Activated T-cell treated with anti-CD3 and anti-CD28 coated beads, Interleukin-2, amount 50 U/mL, for 1 hour (primary cell): ENCODE results near the gene CASP12.

Experiments
- DNase-seq: peaks from one replicate; pipeline ENCODE4 v3.0.0-alpha.2; 2020

Gene CASP12

GRCh38 chr11:104891135-104891534 is 7.1 kb downstream of the CASP12 start:
- DNase-seq, result no peak

- DNase-seq, result no peak
Observed at GRCh38 chr11:104883342-104883741, 14.9 kb downstream of the CASP12 start.

GRCh38 chr11:104881117-104881794 is 17.0 kb downstream of the CASP12 start:
- DNase-seq, result no peak

GRCh38 chr11:104879514-104880190 is 18.6 kb downstream of the CASP12 start:
- no peak for DNase-seq

- no peak for DNase-seq
Observed at GRCh38 chr11:104876861-104877431, 21.3 kb downstream of the CASP12 start.

GRCh38 chr11:104876324-104876723 is 21.9 kb downstream of the CASP12 start:
- DNase-seq, result no peak

- DNase-seq, result no peak
Observed at GRCh38 chr11:104873252-104873651, 25.0 kb downstream of the CASP12 start.

GRCh38 chr11:104872393-104872792 is 25.9 kb downstream of the CASP12 start:
- no peak for DNase-seq

GRCh38 chr11:104870910-104871309 is 27.4 kb downstream of the CASP12 start:
- DNase-seq, result no peak

- no peak for DNase-seq
Observed at GRCh38 chr11:104866815-104867214, 31.4 kb downstream of the CASP12 start.

- no peak for DNase-seq
Observed at GRCh38 chr11:104858882-104859775, 39.1 kb downstream of the CASP12 start.

- DNase-seq, result no peak
Observed at GRCh38 chr11:104856607-104857006, 41.7 kb downstream of the CASP12 start.

- DNase-seq, result no peak
Observed at GRCh38 chr11:104855965-104856364, 42.3 kb downstream of the CASP12 start.

- DNase-seq, result no peak
Observed at GRCh38 chr11:104853276-104853675, 45.0 kb downstream of the CASP12 start.

- DNase-seq, result no peak
Observed at GRCh38 chr11:104852811-104853210, 45.4 kb downstream of the CASP12 start.

GRCh38 chr11:104846216-104846615 is 52.0 kb downstream of the CASP12 start:
- no peak for DNase-seq

GRCh38 chr11:104844451-104844850 is 53.8 kb downstream of the CASP12 start:
- no peak for DNase-seq

- DNase-seq, result no peak
Observed at GRCh38 chr11:104843150-104843836, 55.0 kb downstream of the CASP12 start.

- no peak for DNase-seq
Observed at GRCh38 chr11:104841973-104842525, 56.2 kb downstream of the CASP12 start.

- DNase-seq, result no peak
Observed at GRCh38 chr11:104841185-104841584, 57.1 kb downstream of the CASP12 start.

GRCh38 chr11:104837969-104838639 is 60.2 kb downstream of the CASP12 start:
- no peak for DNase-seq

GRCh38 chr11:104836691-104837090 is 61.6 kb downstream of the CASP12 start:
- no peak for DNase-seq
